SU-DHL-6 (cell line): Measurements from ENCODE around the gene SLC6A17.

Source experiments
- H2AFZ ChIP-seq: fragments of 200-600 bp; sonication (generic); 2 replicates; pipeline ENCODE4 v1.6.1; 2014; ENCODE audit warnings: low read depth, mild to moderate bottlenecking, moderate library complexity, mixed read lengths, antibody characterized with exemption, low read length; ENCODE audit not compliant: severe bottlenecking
- H3F3A ChIP-seq: fragments of 200-600 bp; shearing (Covaris generic); 2 replicates; pipeline ENCODE4 v1.6.0; 2016; ENCODE audit warnings: antibody characterized with exemption, mild to moderate bottlenecking; ENCODE audit not compliant: insufficient read depth
- H3K27ac ChIP-seq: fragments of 200-600 bp; sonication (generic); 2 replicates; pipeline ENCODE4 v1.5.1; 2016; ENCODE audit warnings: low read depth, mild to moderate bottlenecking, low read length, moderate library complexity, mixed read lengths
- H3K27me3 ChIP-seq: fragments of 200-600 bp; sonication (generic), shearing (Covaris generic); 2 replicates; pipeline ENCODE4 v1.6.0; 2014; ENCODE audit warnings: mild to moderate bottlenecking, low read length
- H3K36me3 ChIP-seq: fragments of 200-600 bp; sonication (generic); 2 replicates; pipeline ENCODE4 v1.6.1; 2014; ENCODE audit warnings: mild to moderate bottlenecking, low read length, mixed read lengths
- H3K4me2 ChIP-seq: fragments of 300-600, 200-600 bp; shearing (Covaris generic), sonication (generic); 2 replicates; pipeline ENCODE4 v1.6.0; 2014; ENCODE audit warnings: low read length, low read depth, mild to moderate bottlenecking; ENCODE audit not compliant: poor library complexity, severe bottlenecking
- H3K4me3 ChIP-seq: fragments of 200-600 bp; sonication (generic); 2 replicates; pipeline ENCODE4 v1.5.1; 2014; ENCODE audit warnings: antibody characterized with exemption, low read length, mild to moderate bottlenecking, mixed read lengths; ENCODE audit not compliant: insufficient read depth, poor library complexity, severe bottlenecking
- H3K79me2 ChIP-seq: fragments of 200-600 bp; sonication (generic); 2 replicates; pipeline ENCODE4 v1.6.1; 2014; ENCODE audit warnings: mild to moderate bottlenecking, low read length, moderate library complexity; ENCODE audit not compliant: insufficient read depth
- H3K9ac ChIP-seq: fragments of 200-600 bp; sonication (generic); 2 replicates; pipeline ENCODE4 v1.7.0; 2014; ENCODE audit warnings: mild to moderate bottlenecking, low read length
- H3K9me2 ChIP-seq: fragments of 200-600 bp; sonication (generic); replicated peaks from 2 replicates; pipeline ENCODE4 v1.6.1; 2014; ENCODE audit warnings: low read length; ENCODE audit not compliant: insufficient read depth
- H3K9me3 ChIP-seq: fragments of 200-600 bp; sonication (generic); 2 replicates; pipeline ENCODE4 v1.6.1; 2014; ENCODE audit warnings: low read length, mixed read lengths; ENCODE audit not compliant: insufficient read depth
- H4K20me1 ChIP-seq: fragments of 200-600 bp; sonication (generic); 2 replicates; pipeline ENCODE4 v1.6.1; 2014; ENCODE audit warnings: low read depth, mild to moderate bottlenecking, antibody characterized with exemption, low read length, moderate library complexity, mixed read lengths
- EZH2phosphoT487 ChIP-seq: fragments of 200-600 bp; sonication (generic), shearing (Covaris generic); conservative IDR thresholded peaks from 2 replicates; pipeline ENCODE4 v1.6.1; 2018; ENCODE audit warnings: mild to moderate bottlenecking, antibody characterized with exemption, low read length, moderate library complexity, mixed read lengths
- TF ChIP-seq, protein P1 (sequence below): fragments of 200-600 bp; sonication (generic); IDR thresholded peaks from one replicate; pipeline ENCODE4 v1.5.1; 2017; ENCODE audit warnings: antibody characterized with exemption, mild to moderate bottlenecking, low read length, moderate library complexity; ENCODE audit not compliant: insufficient read depth, poor library complexity, severe bottlenecking

SLC6A17 gene

DNA sequence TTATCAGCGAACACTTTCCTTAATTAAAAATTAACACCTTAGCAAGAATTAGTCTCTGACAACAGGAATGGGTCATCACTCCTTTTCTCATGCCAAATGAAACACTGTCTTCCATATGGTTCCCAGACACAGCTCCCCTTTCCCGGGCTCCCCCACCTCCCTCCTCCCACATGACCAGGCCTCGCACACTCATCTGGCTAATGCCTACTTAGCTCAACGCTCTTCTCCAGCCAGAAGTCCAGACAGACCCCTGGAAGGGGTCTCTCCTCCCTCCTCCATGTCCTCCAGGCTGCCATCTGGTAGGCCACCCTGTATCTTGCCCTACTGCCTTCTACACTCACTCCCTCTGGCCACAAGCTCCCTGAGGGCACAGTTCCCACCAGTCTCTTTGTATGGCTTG is 99.7 kb downstream of the SLC6A17 start:
- Histone ChIP-seq H3F3A (no peaks in the 10 kb centered on the region), H3K27ac (no peak overlapping the region), H2AFZ (no peak overlapping the region), H4K20me1 (no peaks in the 10 kb centered on the region), H3K4me3 (no peak overlapping the region), H3K9me3 (no peaks in the 10 kb centered on the region), H3K4me2 (no peak overlapping the region), H3K27me3 (no peaks in the 10 kb centered on the region), H3K36me3 (no peaks in the 10 kb centered on the region), H3K79me2 (no peaks in the 10 kb centered on the region), H3K9ac (no peak overlapping the region), H3K9me2 (no peaks in the 10 kb centered on the region)
- no peak for TF ChIP-seq EZH2phosphoT487
- TF ChIP-seq, protein P1, sequence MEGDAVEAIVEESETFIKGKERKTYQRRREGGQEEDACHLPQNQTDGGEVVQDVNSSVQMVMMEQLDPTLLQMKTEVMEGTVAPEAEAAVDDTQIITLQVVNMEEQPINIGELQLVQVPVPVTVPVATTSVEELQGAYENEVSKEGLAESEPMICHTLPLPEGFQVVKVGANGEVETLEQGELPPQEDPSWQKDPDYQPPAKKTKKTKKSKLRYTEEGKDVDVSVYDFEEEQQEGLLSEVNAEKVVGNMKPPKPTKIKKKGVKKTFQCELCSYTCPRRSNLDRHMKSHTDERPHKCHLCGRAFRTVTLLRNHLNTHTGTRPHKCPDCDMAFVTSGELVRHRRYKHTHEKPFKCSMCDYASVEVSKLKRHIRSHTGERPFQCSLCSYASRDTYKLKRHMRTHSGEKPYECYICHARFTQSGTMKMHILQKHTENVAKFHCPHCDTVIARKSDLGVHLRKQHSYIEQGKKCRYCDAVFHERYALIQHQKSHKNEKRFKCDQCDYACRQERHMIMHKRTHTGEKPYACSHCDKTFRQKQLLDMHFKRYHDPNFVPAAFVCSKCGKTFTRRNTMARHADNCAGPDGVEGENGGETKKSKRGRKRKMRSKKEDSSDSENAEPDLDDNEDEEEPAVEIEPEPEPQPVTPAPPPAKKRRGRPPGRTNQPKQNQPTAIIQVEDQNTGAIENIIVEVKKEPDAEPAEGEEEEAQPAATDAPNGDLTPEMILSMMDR = no peak

GRCh38 chr1:110250749-110251148 is 100.5 kb downstream of the SLC6A17 start:
- H3K36me3 ChIP-seq = no peaks in the 10 kb centered on the region

More at GRCh38 chr1:110250749-110251148, 100.5 kb downstream of the SLC6A17 start:
- Histone ChIP-seq H3K9ac (no peak overlapping the region), H3F3A (no peaks in the 10 kb centered on the region), H3K4me2 (no peak overlapping the region), H3K79me2 (no peaks in the 10 kb centered on the region), H3K9me3 (no peaks in the 10 kb centered on the region), H3K4me3 (no peak overlapping the region), H3K27me3 (no peaks in the 10 kb centered on the region), H3K27ac (no peak overlapping the region), H3K9me2 (no peaks in the 10 kb centered on the region), H4K20me1 (no peaks in the 10 kb centered on the region), H2AFZ (no peak overlapping the region)
- TF ChIP-seq, protein P1 = no peak
- TF ChIP-seq EZH2phosphoT487 = no peak
